Endothelial cell of umbilical vein (primary cell): Measurements from ENCODE around the gene PTPRT.

Source experiments
- EZH2 ChIP-seq: IDR thresholded peaks from 2 replicates; pipeline ENCODE4 v1.6.1; 2012; ENCODE audit warnings: borderline replicate concordance, low read depth, mild to moderate bottlenecking, moderate library complexity, low read length, inconsistent platforms; ENCODE audit not compliant: severe bottlenecking
- FOS ChIP-seq: IDR thresholded peaks from 2 replicates; pipeline ENCODE4 v1.6.1; 2011; ENCODE audit warnings: mild to moderate bottlenecking, low read length, moderate library complexity, borderline replicate concordance; ENCODE audit not compliant: insufficient read depth
- GATA2 ChIP-seq: IDR thresholded peaks from 2 replicates; pipeline ENCODE4 v1.7.0; 2011; ENCODE audit warnings: low read depth, mild to moderate bottlenecking, moderate library complexity, mixed read lengths, low read length; ENCODE audit not compliant: insufficient read length, insufficient read depth
- JUN ChIP-seq: IDR thresholded peaks from 2 replicates; pipeline ENCODE4 v1.6.1; 2011; ENCODE audit warnings: borderline replicate concordance, low read depth; ENCODE audit not compliant: insufficient read length, insufficient read depth
- POLR2A ChIP-seq: IDR thresholded peaks from 2 replicates; pipeline ENCODE4 v1.6.1; 2012; ENCODE audit warnings: low read depth, mild to moderate bottlenecking, control low read depth, low read length
- POLR2AphosphoS5 ChIP-seq: IDR thresholded peaks from 2 replicates; pipeline ENCODE4 v1.6.1; 2012; ENCODE audit warnings: low read depth, mild to moderate bottlenecking, control low read depth, low read length, moderate library complexity; ENCODE audit not compliant: insufficient read depth
- TF ChIP-seq, protein P1 (sequence below), 2 donors: IDR thresholded peaks; 1 replicate in 1 of 2; 2 replicates in 1 of 2; pipeline ENCODE4 v1.5.1; 2011; ENCODE audit warnings: low read length in 2 of 2, mild to moderate bottlenecking in 2 of 2, moderate library complexity in 2 of 2, control low read depth in 1 of 2, inconsistent platforms in 1 of 2, low read depth in 1 of 2; ENCODE audit not compliant: insufficient read depth in 1 of 2; ENCODE audit errors: extremely low read depth in 1 of 2
- TF ChIP-seq, protein P2 (sequence below): IDR thresholded peaks from 2 replicates; pipeline ENCODE4 v1.6.1; 2011; ENCODE audit not compliant: insufficient read depth, insufficient read length

DNA sequence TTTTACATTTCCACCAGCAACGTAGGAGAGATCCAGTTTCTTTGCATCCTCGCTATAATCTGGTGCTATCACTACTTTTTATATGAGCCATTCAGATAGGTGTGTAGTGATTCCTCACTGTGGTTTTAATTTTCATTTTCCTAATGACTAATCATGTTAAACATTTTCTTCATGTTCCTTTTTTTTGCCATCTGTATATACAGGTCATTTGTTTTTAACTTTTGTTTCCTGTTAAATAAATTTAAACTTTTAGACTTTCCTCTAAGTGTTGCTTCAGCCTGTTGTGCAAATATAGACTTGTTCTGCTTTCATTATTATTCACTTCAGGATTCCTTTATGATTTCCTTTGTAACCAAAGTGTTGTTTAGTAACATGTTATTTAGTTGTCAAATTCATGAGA lies 697.4 kb downstream of the PTPRT start:
- TF ChIP-seq, protein P1, sequence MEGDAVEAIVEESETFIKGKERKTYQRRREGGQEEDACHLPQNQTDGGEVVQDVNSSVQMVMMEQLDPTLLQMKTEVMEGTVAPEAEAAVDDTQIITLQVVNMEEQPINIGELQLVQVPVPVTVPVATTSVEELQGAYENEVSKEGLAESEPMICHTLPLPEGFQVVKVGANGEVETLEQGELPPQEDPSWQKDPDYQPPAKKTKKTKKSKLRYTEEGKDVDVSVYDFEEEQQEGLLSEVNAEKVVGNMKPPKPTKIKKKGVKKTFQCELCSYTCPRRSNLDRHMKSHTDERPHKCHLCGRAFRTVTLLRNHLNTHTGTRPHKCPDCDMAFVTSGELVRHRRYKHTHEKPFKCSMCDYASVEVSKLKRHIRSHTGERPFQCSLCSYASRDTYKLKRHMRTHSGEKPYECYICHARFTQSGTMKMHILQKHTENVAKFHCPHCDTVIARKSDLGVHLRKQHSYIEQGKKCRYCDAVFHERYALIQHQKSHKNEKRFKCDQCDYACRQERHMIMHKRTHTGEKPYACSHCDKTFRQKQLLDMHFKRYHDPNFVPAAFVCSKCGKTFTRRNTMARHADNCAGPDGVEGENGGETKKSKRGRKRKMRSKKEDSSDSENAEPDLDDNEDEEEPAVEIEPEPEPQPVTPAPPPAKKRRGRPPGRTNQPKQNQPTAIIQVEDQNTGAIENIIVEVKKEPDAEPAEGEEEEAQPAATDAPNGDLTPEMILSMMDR (IDR thresholded peaks at IDR 0.05; ENCODE audit: extremely low read depth in 1 of 2, insufficient read depth in 1 of 2, low read depth in 1 of 2, low read length in 2 of 2), result no peak
- TF ChIP-seq, protein P2, sequence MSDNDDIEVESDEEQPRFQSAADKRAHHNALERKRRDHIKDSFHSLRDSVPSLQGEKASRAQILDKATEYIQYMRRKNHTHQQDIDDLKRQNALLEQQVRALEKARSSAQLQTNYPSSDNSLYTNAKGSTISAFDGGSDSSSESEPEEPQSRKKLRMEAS, result no peak
- TF ChIP-seq POLR2A (no peak), EZH2 (no peak), POLR2AphosphoS5 (no peak), FOS (no peak), JUN (no peak), GATA2 (no peak)
